ENCODE measurements around the gene IRAK2. TPM values are rescaled to one million over a fixed set of nuclear protein-coding genes. Genes with fewer than 3 reads are reported as not detected.

Gene IRAK2
- total RNA-seq, 1 donor from 2014 or later, result 41.6 TPM

Other genes starting within 250 kb of the IRAK2 start
- 22.1 and 26.1 TPM in 2 replicates for gene IL17RC, start 247.8 kb upstream of the IRAK2 start, total RNA-seq
- gene CRELD1, start 231.1 kb upstream of the IRAK2 start, total RNA-seq, result 36.2 and 55.9 TPM in 2 replicates
- 2.5 and 3.6 TPM in 2 replicates for gene PRRT3, start 212.5 kb upstream of the IRAK2 start, total RNA-seq
- gene EMC3, start 178.1 kb upstream of the IRAK2 start, total RNA-seq, result 52.2 and 79.8 TPM in 2 replicates
- 5.3 and 14.6 TPM in 2 replicates for gene FANCD2, start 138.5 kb upstream of the IRAK2 start, total RNA-seq
- gene FANCD2OS, start 56.7 kb upstream of the IRAK2 start, total RNA-seq, result not detected in 2 replicates
- 156 and 202 TPM in 2 replicates for gene BRK1, start 49.2 kb upstream of the IRAK2 start, total RNA-seq
- 47.1 and 50.7 TPM in 2 replicates for gene VHL, start 23.1 kb upstream of the IRAK2 start, total RNA-seq
- 14.6 and 19.5 TPM in 2 replicates for gene TATDN2, start 83.5 kb downstream of the IRAK2 start, total RNA-seq
- gene GHRL, start 128.0 kb downstream of the IRAK2 start, total RNA-seq, result not detected in 2 replicates
- gene SEC13, start 156.2 kb downstream of the IRAK2 start, total RNA-seq, result 185 and 191 TPM in 2 replicates